GM21360 (cell line): ENCODE results near the gene DCLK1.

Experiments
- ATAC-seq: cut with Tn5 transposase; IDR thresholded peaks from one replicate; pipeline ENCODE4 v1.9.1; 2021; ENCODE audit warnings: mild to moderate bottlenecking, moderate library complexity; ENCODE audit not compliant: unreplicated experiment

DCLK1 gene

DNA sequence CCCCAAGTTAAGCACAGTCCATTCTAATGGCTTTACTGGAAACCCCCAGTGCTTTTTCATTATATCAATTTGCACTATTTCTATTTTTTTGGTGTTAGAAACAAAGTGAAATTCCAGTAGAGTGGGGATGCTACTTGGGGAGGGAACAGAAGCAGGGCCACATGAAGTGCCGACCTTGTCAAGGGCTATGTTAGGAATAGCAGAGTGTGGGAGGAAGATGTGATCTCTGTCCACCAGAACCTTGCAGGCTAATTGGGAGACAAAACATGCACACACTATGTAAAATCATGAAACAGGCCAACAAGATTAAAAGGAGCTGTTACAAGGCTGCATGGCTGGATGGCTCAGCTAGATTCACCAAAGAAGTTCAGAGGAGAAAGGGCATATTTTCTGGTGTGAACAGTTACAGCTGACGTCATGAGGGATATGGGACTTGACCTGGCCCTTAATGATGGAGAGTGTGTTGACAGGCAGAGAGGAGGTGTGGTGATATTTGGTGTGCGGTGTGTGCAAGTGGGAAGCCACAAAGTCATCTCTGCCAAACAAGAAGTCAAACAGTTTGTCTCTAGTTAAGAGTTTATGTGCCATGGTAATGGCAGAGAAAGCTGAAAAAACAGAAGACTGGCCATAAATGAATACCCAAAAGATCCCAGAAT, 336.3 kb downstream of the DCLK1 start:
- ATAC-seq = no peak

DNA sequence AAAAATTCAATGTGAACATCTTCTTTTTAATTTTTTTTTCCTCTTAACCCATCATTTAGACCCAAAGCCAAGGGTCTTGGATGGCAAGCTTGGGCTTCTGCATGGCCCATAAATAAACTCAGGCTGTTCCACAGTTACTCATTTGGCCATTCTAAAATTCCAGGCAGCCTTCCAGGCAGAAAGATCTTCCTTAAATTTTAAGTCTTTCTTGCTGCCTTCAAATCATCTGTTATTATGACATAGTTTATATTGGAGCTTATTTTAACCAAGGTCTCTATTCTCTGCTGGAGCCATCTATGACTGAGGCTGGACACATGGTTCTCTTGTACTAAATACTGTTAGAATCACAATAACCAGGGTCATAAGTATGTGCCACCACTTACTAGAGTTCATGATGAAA, 337.4 kb downstream of the DCLK1 start:
- no peak for ATAC-seq

DNA sequence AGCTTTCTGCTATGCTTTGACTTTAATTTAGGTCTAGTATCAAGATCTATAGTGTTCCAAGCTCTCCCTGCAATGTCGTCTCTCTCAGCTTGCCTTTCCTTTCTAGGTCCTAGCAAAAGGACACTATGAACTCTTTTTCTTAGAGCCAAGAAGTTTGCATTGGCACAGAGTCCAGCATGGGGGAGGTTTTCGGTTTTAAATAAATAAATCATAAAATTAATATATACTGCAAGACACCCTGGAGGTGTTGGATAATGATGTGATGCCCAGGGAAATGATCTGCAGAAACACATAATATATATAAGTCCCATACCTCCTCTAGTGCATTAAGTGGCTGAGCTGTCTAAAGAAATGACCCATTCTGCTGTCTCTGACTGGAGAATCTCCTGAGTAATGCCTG, 338.3 kb downstream of the DCLK1 start:
- no peak for ATAC-seq

- no peak for ATAC-seq
Measured at GRCh38 chr13:35792021-35792420, 339.2 kb downstream of the DCLK1 start.

- ATAC-seq = no peak
Measured at GRCh38 chr13:35791184-35791851, 339.9 kb downstream of the DCLK1 start.

GRCh38 chr13:35789335-35790165, 341.6 kb downstream of the DCLK1 start:
- peak; percentile 73 for ATAC-seq

DNA sequence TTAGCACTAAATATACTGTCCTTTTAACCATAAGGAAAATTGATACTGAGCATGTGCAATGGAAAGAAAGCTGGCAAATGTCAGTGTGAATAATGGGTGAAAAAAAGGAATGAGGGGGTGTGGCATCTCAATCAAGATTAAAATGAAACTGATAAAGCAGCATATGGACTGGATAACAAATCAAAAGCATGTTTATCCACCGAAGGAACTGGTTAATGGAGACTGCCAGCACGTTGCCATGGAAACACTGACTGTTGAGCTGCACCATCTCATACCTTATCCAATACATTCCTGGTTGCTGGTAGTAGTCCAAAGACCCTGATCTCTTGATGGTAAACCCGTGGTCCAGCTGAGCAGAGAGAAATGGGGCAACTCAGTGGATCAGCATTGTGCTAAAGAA, 343.2 kb downstream of the DCLK1 start:
- ATAC-seq = no peak

- ATAC-seq = no peak
Measured at GRCh38 chr13:35785576-35786303, 345.4 kb downstream of the DCLK1 start.

DNA sequence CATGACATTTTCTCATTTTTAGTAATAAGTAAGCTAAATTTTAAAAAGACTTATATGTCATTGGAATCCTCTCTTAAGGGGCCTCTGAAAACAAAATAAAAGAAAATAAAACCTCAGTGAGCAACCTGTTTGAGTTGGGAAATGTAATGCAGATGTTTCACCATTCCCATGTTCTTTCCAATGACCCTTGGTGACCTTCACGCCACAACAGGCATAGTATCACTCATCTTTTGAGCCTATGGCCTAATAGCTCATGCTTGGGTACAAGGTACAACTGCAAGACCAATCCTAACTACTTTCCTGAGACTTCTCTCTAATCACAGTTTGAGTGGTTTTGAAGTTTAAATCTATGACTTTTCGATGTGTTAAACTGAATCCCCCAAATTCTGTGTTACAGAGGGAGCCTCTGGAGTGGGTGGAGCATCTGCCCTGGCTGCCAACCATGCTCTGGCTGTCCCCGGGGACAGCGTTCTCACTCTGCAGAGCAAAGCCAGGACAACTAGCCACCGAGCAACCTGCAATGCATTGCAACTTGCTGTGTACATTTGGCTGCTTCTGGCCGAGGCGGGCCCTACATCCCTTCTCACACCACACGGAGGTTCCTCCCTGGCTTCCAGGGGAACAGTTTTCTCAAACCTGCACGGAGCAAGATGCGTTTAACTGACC, 346.8 kb downstream of the DCLK1 start:
- ATAC-seq = no peak

DNA sequence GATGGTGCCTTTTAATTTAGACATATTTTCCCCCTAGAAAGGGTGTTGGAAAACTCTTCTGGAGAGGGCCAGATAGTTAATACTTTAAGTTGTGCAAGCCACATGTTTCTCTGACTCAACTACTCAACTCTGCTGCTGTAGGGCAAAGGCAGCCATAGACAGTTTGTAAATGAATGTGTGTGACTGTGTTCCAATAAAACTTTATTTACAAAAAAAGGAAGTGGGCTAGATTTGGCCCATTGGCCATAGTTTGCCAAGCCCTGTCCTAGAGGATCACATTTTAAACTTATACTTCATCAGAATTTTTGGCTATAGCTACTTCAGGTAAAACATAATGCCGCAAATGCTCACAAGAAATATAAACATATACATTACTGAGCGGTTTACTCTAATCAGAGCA, 348.4 kb downstream of the DCLK1 start:
- ATAC-seq = no peak

- no peak for ATAC-seq
Measured at GRCh38 chr13:35781036-35782000, 349.9 kb downstream of the DCLK1 start.

DNA sequence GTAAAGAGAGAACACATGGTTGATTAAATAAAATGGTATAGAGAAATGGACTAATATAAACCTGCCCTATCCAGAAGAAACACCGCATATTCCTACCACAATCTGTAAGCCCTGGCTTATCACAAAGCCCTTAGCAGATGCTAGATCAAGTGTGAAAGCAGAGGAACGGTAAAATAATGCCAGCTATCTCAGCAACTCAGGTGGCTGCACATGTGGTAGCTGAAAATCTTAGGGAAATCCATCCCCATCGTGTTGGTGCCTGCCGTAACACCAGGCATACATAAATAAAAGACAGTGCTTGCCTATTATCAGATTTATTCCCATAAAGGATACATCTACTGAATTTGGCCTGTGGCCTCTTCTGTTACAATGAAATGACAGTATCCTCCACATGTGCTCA, 350.6 kb downstream of the DCLK1 start:
- ATAC-seq = no peak

- no peak for ATAC-seq
Measured at GRCh38 chr13:35771898-35772297, 359.3 kb downstream of the DCLK1 start.

GRCh38 chr13:35770756-35771297, 360.4 kb downstream of the DCLK1 start:
- ATAC-seq = no peak

- no peak for ATAC-seq
Measured at GRCh38 chr13:35769812-35770211, 361.4 kb downstream of the DCLK1 start.

DNA sequence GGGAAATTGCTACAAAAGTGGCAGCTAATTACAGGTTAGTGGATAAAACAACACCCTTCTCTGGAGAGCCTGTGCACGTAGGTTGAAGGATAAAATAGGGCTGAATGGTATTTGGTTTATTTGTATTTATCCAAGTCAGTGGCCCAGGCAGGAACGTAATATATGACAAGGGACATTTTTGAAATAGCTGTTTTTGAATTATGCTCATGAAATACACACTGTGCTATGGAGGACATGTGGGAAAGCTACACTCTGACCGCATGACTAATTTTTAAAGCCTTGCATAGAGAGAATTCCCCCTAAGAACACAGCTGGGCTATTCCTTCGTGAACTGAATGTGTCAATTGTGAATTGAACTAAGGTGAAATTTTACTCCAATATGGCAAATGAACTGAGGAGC, 362.6 kb downstream of the DCLK1 start:
- no peak for ATAC-seq

DNA sequence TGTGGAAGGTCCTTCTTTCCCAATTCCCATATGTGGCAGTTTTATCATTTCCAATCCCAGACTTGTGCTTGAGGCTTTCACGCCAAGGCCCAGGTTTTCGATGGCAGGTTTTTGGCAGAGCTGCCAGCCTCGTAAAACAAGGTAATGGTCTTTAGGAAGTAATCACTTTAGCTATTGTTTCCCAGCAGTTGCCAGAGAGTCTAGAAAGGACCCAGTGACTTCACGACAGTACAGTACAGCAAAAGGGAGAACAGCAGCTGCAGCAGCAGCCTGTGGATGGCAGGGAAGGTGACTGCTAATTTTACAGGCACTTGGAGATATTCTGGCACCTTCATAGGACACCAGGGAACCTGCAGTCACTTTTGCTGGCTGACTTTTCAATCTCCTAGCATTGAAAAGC, 363.1 kb downstream of the DCLK1 start:
- ATAC-seq = no peak

GRCh38 chr13:35767256-35767976, 363.8 kb downstream of the DCLK1 start:
- ATAC-seq = no peak

GRCh38 chr13:35766663-35767062, 364.5 kb downstream of the DCLK1 start:
- ATAC-seq = no peak
